ENCODE data around the gene TMEM151B. TPM values are rescaled to one million over a fixed set of nuclear protein-coding genes. Genes with fewer than 3 reads are reported as not detected.

TMEM151B gene
- total and polyA plus RNA-seq, 9 of the 15 experiments (the other 6 are each of a cell fraction or from before 2014, with no cell fraction given) = not detected

GRCh38 chr6:44237813-44238433 is 32.3 kb upstream of the TMEM151B start (continued):
- no peak for TF ChIP-seq SMAD1 (IDR thresholded peaks at IDR 0.05; ENCODE audit: low read depth, low read length, partially characterized antibody)
- peak; percentile 64 to 76; a peak in 3 of 4 replicates for TF ChIP-seq HDAC1 (IDR thresholded peaks at IDR 0.05)
- TF ChIP-seq MIER1 (IDR thresholded peaks at IDR 0.05; ENCODE audit: low read depth) = no peak
- peak; percentile 81; the same call in 1 of the 2 replicates for TF ChIP-seq KDM2B (CRISPR knock-in tag; IDR thresholded peaks at IDR 0.05)
- TF ChIP-seq TARDBP (IDR thresholded peaks at IDR 0.05) = peak; percentile 95
- TF ChIP-seq KLF6 (CRISPR knock-in tag; IDR thresholded peaks at IDR 0.05; ENCODE audit: borderline replicate concordance) = no peak; the same call in 1 of the 2 replicates
- TF ChIP-seq NBN (IDR thresholded peaks at IDR 0.05; ENCODE audit: low read depth) = peak; percentile 94
- no peak for TF ChIP-seq ZNF398 (CRISPR knock-in tag; IDR thresholded peaks at IDR 0.05)
- TF ChIP-seq JUND (IDR thresholded peaks at IDR 0.05; ENCODE audit: borderline replicate concordance, low read depth, low read length) = peak; percentile 99
- peak; percentile 99 for TF ChIP-seq JUND (tag; IDR thresholded peaks at IDR 0.05; ENCODE audit: borderline replicate concordance, low read depth, low read length)
- TF ChIP-seq FIP1L1 (IDR thresholded peaks at IDR 0.05; ENCODE audit: low read depth, low read length, poor library complexity, severe bottlenecking) = peak; percentile 46
- TF ChIP-seq CTBP1 (IDR thresholded peaks at IDR 0.05; ENCODE audit: borderline replicate concordance) = peak; percentile 96
- TF ChIP-seq U2AF1 (optimal IDR thresholded peaks at IDR 0.05; ENCODE audit: low read depth, low read length) = peak; percentile 91
- no peak for TF ChIP-seq TSHZ1 (CRISPR knock-in tag; IDR thresholded peaks at IDR 0.05)
- TF ChIP-seq SAP30 (IDR thresholded peaks at IDR 0.05; ENCODE audit: borderline replicate concordance, insufficient read depth, low read depth, low read length, poor library complexity, severe bottlenecking) = no peak
- TF ChIP-seq BRF2 (IDR thresholded peaks at IDR 0.05; ENCODE audit: borderline replicate concordance, insufficient read depth, insufficient read length) = no peak
- peak; percentile 98 for TF ChIP-seq ZBTB7A (IDR thresholded peaks at IDR 0.05; ENCODE audit: borderline replicate concordance, control insufficient read depth, low read depth, low read length)
- no peak for TF ChIP-seq SIN3A (IDR thresholded peaks at IDR 0.05; ENCODE audit: borderline replicate concordance in 2 of 2, control insufficient read depth in 1 of 2, low read depth in 2 of 2, low read length in 2 of 2)
- peak; percentile 53 for TF ChIP-seq TCF3 (CRISPR knock-in tag; IDR thresholded peaks at IDR 0.05)

Measured in K562 (cell line).